GM21528 (cell line): Measurements from ENCODE around the gene DAG1.

Experiments
- ATAC-seq: cut with Tn5 transposase; IDR thresholded peaks from one replicate; pipeline ENCODE4 v1.9.1; 2021; ENCODE audit warnings: mild to moderate bottlenecking, moderate library complexity; ENCODE audit not compliant: unreplicated experiment, low FRiP score

The DAG1 gene

DNA sequence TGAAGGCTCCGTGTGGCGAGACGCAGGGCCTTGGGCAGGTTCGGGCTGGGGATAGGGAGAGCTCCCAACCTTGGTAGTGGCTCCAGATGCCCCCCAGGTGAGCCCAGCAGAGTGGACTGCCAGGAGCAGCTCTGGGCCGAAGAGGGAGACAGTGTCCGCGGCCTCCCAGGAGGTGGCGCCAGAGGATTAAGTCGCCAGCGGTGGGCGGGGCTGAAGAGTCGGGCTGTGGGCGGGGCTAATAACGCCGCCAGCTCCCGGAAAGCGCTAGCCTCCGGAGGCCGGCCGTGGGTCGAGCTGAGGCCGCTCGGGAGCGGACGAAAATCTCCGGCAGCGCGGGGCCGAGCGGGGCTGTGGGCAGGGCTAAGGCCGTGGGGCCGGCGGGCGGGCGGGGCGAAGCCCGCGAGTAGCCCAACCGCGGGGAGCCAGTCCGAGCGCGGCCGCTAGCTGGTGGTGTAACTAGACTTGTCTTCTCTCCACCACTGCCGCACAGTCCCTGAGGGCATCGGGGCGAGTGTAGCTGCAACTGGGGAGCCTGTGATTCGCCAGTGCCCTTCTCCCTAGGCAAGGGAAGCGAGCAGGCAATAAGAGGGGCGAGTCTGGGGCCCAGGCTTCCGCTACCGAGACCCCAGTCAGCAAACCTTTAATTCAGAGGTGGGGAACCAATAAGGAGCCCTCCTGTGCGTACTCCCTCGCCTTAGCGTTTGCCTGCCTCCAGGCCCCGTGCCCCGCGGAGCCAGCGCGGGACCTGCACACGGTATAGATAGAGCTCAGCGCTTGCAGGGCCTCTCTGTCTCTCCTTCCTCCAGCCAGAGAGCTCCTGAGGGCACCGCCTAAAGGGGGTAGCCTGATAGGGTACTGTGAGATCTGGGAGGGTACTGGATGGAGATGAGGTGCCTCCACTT is 69.8 kb downstream of the DAG1 start:
- peak; percentile 97 for ATAC-seq

DNA sequence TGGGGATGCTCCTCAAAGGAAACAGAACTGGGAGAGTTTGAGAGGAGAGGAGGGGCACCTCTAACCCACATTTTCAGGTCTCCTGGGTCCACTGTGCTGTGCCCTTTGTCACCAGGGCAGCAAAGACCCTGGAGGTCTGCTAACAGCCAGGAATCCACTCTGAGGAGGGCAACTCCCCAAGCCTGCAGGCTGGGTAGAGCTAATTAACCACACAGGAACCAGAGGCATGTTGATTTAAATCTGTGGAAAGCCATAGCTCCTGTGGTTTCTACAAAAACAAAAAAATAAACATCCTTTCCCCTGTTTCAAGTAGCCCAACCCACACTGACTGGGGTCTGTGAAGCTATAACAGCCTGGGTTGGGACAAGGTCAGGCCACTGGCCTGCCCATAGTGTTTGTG is 82.0 kb downstream of the DAG1 start:
- ATAC-seq: no peak

DNA sequence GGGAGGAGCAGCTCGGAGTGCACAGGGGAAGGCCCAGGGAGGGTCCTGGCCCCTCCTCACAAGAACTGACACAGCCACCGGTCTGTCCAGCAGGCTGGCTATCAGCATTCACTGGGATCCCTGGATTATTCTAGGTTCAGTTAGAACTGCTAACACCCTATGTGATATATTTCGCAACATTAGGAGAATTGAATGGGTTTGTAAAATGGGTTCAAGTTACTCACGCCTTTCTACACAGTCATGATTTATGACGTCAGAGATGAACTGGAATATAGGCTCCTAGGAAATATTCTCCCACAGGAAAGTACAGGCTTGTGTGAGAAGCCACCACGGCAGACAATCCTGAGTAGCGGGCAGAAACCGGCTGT is 83.2 kb downstream of the DAG1 start:
- ATAC-seq: no peak

DNA sequence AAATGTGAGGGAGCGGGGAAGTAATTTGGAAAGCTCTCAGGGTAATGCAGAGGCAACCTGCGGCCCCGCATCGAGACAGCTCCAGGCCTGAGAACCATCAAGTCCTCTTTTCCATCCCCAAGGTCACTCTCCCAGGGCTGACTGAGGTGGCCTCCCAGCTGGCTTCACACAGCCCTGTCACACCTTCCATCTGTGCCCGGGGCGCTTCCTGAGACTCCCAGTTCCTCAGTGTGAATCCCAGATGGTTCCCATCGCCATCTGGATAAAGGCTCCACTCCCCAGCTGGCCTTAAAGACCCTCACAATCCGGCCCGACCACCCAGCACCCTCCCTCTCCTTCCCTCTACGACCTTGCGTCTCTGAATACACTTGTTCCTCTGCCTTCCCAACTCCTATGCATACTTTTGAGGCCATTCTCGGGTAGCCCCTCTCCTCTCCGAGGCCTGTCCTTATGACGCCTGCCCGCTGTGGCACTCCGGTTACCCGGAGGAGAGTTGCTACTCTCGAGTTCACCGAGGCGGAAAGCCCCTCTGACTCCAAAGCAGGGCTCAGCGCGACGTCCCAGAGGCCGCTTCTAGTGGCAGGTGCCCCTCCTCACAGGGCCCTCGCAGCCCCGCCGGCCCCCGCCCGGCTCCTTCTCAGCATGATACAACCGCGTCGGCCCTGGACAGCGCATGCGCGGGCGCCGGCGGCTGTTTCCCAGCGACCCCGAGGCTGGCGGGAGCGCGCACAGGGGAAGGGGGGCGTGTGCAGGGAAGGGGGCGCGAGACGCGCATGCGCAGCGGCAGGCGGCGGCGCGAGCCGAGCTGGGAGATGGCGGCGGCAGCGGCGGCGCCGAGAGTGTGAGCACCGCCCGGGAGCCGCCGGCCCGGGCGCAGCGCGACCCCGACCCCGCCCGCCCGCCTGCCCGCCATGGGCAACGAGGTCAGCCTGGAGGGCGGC is 83.9 kb downstream of the DAG1 start, which contains the start of gene BSN:
TSS of gene BSN (plus strand) at position 786 of the 941 bp plus-strand sequence. CDS start at position 912, 126 bp downstream.
- peak; percentile 54 for ATAC-seq

DNA sequence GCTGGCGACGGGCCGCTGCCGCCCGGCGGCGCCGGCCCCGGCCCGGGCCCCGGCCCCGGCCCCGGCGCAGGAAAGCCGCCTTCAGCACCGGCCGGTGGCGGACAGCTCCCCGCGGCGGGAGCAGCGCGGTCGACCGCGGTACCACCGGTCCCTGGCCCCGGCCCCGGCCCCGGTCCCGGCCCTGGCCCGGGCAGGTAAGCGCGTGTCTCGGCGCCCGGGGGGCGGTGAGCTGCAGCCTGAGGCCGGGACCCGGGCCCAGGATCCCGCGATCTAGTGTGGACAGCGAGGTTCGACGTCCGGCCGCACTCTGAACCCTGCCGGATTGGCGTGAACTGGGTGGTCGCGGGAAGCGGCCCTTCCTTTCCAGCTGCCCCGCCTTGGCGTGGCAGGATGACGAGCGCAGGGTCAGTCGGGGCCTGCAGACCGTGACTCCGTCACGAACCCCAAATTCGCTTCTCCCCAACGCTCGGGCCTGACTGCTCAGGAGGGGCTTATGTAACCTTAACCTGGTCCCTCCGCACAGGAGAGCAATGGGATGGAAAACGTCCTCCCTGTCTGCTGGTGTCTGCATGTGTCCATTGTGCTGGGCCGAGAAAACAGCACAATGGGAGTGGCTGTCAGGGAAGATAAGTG is 84.7 kb downstream of the DAG1 start:
- ATAC-seq: peak; percentile 45

DNA sequence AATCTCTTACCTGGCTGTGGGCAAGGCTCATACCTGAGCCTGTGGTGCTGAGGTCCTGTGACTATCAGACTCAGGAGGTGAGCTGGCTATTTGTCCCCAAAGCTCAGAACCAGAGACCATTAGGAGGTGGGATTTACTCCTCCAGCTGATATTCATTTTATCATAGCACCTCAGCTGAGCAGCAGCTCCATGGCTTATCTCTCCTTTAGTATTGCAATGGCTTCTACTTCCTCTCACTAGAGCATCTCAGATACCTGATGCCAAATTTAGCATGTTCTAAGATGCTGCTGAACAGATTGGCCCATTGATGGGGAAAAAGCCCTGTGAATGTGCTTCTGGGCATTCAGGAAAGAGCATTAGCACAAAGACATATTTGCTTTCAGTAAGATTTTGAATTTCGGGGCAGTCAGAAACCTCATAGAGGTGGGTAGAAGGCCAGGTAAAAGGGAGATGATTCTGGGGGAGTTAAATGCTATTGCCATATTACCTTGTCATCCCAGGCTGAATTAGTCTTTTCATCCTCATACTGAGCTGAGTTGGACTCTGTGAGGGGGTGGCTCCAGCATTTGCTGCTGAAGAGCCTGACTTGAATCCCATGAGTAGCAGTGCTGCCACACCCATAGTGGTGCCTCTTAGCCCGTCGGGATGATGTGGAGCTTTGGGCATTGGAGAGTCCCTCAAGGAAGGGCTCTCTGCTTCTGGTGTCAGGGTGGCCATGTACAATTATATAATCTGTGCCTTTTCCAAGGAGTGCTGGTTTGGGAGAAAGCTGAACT is 86.6 kb downstream of the DAG1 start:
- no peak for ATAC-seq

DNA sequence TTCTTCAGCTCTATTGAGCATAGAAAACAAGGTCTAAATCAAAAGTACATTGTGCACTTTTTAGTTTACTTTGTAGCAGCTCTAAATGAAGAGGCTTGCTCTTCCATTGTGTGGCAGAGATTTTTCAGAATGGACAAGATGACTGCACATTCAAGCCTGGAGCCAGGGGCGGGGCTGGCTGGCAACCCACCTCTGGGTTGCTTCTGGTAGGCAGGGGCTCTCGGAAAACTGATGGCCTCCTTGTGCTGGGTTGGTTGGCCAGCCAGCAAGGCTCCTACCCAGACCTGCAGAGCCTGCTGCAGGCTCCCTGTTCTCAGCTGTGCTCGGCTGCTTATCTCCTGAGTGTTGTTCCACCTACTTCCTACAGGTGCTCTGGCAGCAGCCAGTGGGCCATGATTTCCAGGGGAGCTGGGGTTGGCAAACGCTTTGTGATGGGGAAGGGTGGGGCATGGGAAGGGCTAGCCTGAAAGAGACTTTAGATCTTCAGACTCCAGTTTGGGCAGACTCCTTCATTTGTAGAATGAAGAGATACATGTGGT is 93.0 kb downstream of the DAG1 start:
- no peak for ATAC-seq

DNA sequence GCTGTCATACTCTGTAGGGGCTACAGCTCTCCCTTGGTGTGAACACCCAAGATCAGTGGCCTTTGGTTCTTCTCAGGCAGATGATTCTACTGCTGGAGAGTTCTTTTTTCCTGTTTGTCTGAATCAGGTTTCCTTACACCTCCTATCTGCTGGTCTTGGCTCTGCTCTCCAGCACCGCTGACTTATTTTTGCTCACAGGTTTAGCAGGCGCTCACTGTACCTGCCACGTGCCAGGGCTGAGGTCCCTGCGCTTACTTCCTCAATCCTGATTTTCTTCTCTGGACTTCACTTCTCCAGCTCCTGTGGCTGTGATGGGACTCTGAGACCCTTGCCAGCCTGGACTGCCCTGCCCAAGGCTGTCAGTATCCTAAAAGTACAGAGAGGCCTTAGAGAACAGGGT is 93.7 kb downstream of the DAG1 start:
- no peak for ATAC-seq

DNA sequence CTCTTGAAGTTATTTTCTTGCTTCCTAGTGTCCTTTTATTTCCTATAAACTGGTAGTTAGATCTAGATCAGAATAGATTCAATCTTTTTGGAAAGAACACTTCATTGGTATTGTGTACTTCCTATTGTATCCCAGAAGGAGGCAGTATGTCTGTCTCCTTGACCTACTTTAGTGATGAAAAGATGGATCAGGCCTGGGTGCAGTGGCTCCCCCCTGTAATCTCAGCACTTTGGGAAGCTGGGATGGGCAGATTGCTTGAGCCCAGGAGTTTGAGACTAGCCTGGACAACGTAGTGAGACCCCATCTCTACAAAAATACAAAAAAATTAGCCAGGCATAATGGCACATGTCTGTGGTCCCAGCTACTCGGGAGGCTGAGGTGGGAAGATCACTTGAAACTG is 96.2 kb downstream of the DAG1 start:
- ATAC-seq: no peak

DNA sequence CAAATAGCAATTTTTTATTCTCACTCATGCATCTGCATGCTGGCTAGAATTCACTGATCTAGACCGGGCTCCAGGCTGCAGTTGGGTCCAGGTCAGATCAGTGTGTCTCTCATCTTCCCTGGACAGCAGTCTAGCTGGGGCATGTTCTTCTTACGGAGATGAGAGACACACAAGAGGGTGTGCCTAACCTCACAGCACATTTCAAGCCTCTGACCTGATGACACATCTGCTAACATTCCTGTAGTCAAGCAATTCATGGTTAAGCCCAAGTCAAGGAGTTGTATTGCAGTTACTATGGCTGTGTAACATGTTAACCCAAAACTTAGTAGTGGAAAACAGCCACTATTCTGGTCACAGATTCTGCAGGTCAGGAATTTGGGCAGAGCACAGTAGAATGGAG is 97.3 kb downstream of the DAG1 start:
- ATAC-seq: no peak

DNA sequence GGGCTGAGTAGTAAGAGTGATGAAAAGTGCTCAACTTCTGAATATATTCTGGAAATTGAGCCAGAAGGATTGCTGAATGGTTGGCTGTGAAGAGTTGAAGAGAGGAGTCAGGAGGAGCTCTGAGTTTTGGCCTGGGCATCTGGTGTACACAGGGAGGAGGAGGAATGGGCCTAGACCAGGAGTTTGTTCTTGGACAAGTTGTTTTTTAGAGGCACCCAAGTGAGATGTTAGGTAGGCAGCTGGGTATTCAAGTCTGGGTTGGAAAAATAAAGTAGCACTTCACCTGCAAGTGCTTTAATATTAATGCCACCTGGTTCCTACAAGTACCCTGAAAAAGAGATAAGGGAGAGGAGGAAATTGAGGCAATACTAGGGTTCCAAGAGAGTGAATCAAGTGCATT is 98.9 kb downstream of the DAG1 start:
- ATAC-seq: no peak

DNA sequence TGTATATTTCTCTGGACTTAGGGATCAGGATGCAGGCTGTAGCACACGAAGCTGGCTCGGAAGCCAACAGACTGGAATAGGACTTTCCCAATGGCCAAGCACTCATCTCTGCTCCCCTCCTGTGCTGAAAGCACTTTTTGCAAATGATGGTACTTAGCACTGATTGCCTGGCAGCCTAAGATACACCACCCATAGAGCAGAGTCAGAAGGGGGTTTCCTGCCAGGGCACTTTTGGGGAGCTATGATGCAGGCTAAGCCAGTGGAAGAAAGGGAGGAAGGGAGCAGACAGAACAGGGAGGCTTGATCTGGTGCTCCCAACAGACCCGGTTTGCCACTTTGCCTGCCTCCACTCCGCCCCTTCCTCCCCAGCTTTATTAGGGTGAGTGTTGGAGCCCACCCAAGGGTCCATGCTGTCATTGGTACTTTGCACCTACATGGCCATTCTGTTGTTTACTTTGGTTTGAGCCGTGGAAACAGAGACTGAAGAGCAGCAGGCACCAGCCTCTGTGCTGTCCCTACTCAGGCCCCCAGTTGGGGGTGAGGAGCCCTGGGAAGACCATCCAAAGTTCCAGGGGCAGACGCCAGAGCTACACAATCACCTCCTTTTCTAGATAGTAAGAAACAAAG is 100.1 kb downstream of the DAG1 start:
- ATAC-seq: no peak

DNA sequence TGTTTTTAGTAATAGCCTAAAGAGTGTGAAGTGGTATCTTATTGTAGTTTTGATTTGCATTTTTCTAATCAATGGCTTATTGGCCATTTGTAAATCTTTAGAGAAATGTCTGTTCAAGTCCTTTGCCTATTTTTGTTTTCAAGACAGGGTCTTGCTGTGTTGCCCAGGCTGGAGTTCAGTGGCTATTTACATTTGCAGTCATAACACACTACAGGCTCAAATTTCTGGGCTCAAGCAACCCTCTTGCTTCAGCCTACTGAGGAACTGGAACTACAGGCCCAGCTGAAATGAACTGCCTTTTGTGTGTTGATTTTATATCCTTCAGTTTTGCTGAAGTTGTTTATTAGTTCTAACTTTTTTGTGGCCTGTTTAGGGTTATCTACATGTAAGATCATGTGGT is 112.1 kb downstream of the DAG1 start:
- ATAC-seq: no peak
